ENCODE measurements around the gene PXDN.

- TF ChIP-seq GATA2 (IDR thresholded peaks at IDR 0.05; ENCODE audit: low read depth, low read length) (no peak), GATA3 (IDR thresholded peaks at IDR 0.05; ENCODE audit: low read depth, low read length) (no peak)
Measured at GRCh38 chr2:1738646-1739302, 5.5 kb downstream of the PXDN start.
